ENCODE data around the gene TCAIM. TPM values are rescaled to one million over a fixed set of nuclear protein-coding genes. Genes with fewer than 3 reads are reported as not detected.

The TCAIM gene
- total and polyA plus RNA-seq, 2 experiments from 2014 or later = 20.7 to 36.3 TPM

DNA sequence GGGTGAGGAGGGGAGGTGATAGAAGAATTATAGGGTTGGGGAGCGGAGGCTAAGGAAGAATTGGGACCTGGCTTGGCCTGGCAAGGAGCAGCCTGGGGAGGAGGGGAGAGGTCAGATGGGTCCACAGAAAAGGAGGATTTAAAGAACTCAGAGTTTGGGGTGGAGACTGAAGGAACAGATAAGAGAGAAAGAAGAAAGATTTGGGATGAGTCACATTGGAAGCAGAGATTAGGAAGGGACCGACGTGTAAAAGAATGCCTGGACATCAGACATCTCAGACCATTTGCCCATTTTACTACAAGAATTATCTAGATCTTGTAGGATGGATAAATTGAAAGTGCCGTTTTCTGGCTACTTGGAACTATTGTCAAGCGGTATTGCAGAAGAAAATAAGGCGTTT is 10.4 kb downstream of the TCAIM start:
- no peak for TF ChIP-seq EZH2phosphoT487 (IDR thresholded peaks at IDR 0.05; ENCODE audit: low read depth, severe bottlenecking, unreplicated experiment)
- TF ChIP-seq CTCF (IDR thresholded peaks at IDR 0.05; ENCODE audit: poor library complexity) = no peak
- TF ChIP-seq EZH2 (IDR thresholded peaks at IDR 0.05; ENCODE audit: borderline replicate concordance) = no peak
- 60% methylated on average over 6 of the region's 6 CpGs for WGBS (ENCODE audit: low lambda C conversion rate, missing lambda C conversion rate)
- DNase-seq (ENCODE audit: low spot score) = no peak
- Histone ChIP-seq H3K9me3 (ENCODE audit: low read depth) (no peaks in the 10 kb centered on the region), H3K4me1 (ENCODE audit: insufficient read depth) (no peaks in the 10 kb centered on the region), H3K4me3 (no peak overlapping the region), H3K27ac (no peak overlapping the region), H3K36me3 (replicated peaks; ENCODE audit: insufficient read depth, low read depth) (no peaks in the 10 kb centered on the region), H3K79me2 (peaks cover 85% of the 10 kb centered on the region), H2AFZ (no peak overlapping the region), H3K27me3 (no peaks in the 10 kb centered on the region), H3K9me2 (replicated peaks; ENCODE audit: insufficient read depth) (no peaks in the 10 kb centered on the region), H4K20me1 (ENCODE audit: insufficient read depth, poor library complexity, severe bottlenecking) (no peaks in the 10 kb centered on the region), H3K4me2 (no peak overlapping the region)

GRCh38 chr3:44353355-44353924 is 14.9 kb downstream of the TCAIM start:
- TF ChIP-seq EZH2phosphoT487 (IDR thresholded peaks at IDR 0.05; ENCODE audit: low read depth, severe bottlenecking, unreplicated experiment) (no peak), CTCF (IDR thresholded peaks at IDR 0.05; ENCODE audit: poor library complexity) (no peak), EZH2 (IDR thresholded peaks at IDR 0.05; ENCODE audit: borderline replicate concordance) (no peak)
- Histone ChIP-seq H3K9me2 (replicated peaks; ENCODE audit: insufficient read depth) (no peaks in the 10 kb centered on the region), H3K4me2 (no peak overlapping the region), H3K4me1 (ENCODE audit: insufficient read depth) (no peaks in the 10 kb centered on the region), H4K20me1 (ENCODE audit: insufficient read depth, poor library complexity, severe bottlenecking) (no peaks in the 10 kb centered on the region), H3K79me2 (peaks cover 72% of the 10 kb centered on the region), H3K9me3 (ENCODE audit: low read depth) (no peaks in the 10 kb centered on the region), H3K27me3 (no peaks in the 10 kb centered on the region), H3K27ac (no peak overlapping the region), H2AFZ (no peak overlapping the region), H3K4me3 (no peak overlapping the region), H3K36me3 (replicated peaks; ENCODE audit: insufficient read depth, low read depth) (no peaks in the 10 kb centered on the region)
- 96% methylated on average over 1 of the region's 1 CpG for WGBS (ENCODE audit: low lambda C conversion rate, missing lambda C conversion rate)
- no peak for DNase-seq (ENCODE audit: low spot score)

DNA sequence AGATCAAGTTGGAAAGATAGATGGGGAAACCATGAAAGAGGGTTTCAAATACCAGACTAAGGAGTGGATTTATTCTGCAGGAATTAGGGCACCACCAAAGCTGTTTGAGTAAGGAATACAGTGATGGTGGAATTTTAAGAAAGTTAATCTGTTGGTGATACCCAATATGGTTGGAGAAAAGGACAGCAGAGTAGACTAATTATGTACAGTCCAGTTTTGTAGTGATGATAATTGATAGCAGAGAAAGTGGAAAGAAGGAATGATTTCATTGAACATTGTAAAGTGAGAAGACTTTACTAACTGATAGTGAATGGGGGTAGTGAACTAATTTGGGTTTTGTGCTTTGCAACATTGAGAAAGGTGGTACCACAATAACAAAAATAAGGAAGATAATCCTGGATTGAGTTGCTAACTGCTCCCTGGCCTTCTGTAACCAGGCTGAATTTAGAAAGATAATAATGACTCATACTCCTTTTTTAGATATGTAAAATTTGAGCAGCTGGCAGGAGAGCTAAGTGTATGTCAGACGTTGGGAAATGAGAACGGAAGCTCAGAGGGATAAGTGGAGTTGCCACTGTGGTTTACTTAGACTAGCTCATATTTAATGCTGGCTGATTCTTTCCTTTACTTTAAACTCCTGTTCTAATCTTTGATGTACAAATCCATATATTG is 16.9 kb downstream of the TCAIM start:
- H3K4me3 ChIP-seq = no peak overlapping the region
- TF ChIP-seq CTCF (IDR thresholded peaks at IDR 0.05; ENCODE audit: poor library complexity) = no peak
- no peak for TF ChIP-seq EZH2phosphoT487 (IDR thresholded peaks at IDR 0.05; ENCODE audit: low read depth, severe bottlenecking, unreplicated experiment)
- no peak for TF ChIP-seq EZH2 (IDR thresholded peaks at IDR 0.05; ENCODE audit: borderline replicate concordance)
- no peaks in the 10 kb centered on the region for H3K9me3 ChIP-seq (ENCODE audit: low read depth)
- H4K20me1 ChIP-seq (ENCODE audit: insufficient read depth, poor library complexity, severe bottlenecking) = no peaks in the 10 kb centered on the region
- no peak overlapping the region for H3K4me2 ChIP-seq
- H3K27ac ChIP-seq = no peak overlapping the region
- no peaks in the 10 kb centered on the region for H3K27me3 ChIP-seq
- H3K36me3 ChIP-seq (replicated peaks; ENCODE audit: insufficient read depth, low read depth) = no peaks in the 10 kb centered on the region
- H2AFZ ChIP-seq = no peak overlapping the region
- H3K4me1 ChIP-seq (ENCODE audit: insufficient read depth) = peaks cover 10% of the 10 kb centered on the region
- peaks cover 56% of the 10 kb centered on the region for H3K79me2 ChIP-seq
- no peaks in the 10 kb centered on the region for H3K9me2 ChIP-seq (replicated peaks; ENCODE audit: insufficient read depth)
- WGBS (ENCODE audit: low lambda C conversion rate, missing lambda C conversion rate) = 28% methylated on average over 2 of the region's 2 CpGs
- peak; percentile 41 for DNase-seq (ENCODE audit: low spot score)

Measured in hepatocyte (in vitro differentiated cells).